ENCODE measurements around the gene CHMP6.

CHMP6 gene

DNA sequence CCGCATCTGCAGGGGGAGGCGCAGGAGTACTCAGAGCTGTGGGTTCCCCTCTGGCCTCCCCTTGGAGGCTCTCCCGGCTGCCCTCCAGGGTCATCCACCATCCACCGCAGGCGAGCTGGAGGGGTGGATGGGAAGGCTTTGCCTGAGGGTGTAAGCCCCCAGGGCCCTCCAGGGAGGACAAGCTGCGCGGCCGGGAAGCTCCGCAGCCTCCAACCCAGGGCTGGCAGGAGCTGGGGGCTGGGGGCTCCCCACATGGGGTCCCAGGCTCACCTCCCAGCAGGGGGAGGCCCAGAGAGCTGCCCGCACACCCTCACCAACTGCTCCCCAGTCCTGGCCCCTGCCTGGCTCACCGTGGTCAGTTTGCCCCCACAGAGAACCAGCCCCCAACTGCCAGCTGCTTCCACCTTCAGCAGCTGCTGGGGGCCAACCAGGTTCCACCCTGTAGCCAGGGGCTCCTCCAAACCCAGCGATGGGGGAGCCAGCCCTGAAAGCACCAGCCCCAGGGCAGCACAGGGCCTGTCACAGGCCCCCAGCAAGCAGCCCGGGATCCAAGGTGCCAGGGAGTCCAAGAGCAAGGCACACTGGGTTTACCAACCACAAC is 19.8 kb upstream of the CHMP6 start:
- DNase-seq, result no peak

DNA sequence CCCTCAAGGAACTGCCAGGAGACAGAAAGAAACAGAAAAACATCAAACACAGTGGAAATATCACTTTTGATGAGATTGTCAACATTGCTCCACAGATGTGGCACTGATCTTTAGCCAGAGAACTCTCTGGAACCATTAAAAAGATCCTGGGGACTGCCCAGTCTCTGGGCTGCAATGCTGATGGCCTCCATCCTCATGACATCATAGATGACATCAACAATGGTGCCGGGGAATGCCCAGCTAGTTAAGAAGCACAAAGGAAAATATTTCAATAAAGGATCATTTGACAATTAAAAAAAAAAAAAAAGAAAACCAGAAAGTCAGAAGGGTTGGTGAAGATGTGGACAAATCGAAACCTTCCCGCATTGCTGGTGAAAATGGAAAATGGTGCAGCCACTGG is 14.9 kb upstream of the CHMP6 start:
- DNase-seq, result no peak

DNA sequence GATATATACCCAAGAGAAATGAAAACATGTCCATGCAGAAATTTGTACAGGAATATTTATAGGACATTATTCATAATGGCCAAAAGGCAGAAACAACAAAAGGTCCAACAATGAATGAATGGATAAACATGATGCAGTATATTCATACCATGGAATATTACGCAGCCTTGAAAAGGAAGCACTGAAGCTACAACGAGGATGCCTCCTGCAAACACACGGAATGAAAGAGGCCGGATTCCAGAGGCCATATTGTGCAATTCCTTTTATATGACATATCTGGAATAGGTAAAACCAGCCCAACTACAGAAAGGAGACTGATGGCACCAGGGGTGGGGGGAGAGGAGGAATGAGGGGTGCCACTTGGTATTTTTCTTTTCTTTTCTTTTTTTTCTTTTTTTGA is 14.5 kb upstream of the CHMP6 start:
- no peak for DNase-seq

DNA sequence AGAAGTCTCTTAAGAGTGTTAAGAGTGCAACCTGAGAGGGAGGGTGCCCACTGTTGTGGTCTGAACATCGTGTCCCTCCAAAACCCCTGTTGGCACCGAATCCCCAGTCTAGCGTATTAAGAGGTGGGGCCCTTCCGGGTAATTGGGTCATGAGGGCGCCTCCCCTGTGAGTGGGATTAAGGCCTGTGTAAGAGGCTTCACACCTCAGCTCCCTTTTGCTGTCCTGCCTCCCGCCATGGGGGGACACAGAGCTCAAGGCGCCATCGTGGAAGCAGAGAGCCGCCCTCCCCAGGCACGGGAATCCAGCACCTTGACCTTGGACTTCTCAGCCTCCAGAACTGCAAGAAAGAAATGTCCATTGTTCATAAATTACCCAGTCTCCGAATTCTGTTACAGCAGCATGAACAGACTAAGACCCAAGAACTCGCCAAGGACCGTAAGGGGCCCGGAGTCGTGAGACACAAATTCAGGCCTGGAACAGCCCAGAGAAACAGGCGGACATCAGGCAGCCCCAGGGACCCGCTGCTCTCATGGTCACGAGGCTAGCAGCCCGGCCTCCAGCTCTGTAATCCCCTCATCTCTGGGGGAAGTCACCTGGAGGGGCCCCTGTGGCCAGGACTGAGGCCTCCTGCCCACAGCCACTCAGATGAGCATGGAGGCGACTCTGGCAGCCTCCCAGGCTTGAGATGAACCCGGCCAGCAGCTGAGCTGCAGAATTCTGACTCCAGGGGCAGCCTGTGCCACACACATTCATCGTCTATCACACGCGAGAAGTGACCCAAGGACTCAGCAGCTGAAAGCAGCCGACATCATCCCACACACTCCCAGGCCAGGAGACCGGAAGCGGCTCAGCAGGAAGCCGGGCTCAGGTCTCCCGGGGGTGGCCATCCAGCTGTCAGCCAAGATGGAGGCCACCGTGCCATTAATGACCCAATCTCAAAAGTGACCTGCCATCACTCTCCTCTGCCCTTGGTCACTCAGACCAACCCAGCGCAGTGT is 12.8 kb upstream of the CHMP6 start:
- DNase-seq, result no peak

DNA sequence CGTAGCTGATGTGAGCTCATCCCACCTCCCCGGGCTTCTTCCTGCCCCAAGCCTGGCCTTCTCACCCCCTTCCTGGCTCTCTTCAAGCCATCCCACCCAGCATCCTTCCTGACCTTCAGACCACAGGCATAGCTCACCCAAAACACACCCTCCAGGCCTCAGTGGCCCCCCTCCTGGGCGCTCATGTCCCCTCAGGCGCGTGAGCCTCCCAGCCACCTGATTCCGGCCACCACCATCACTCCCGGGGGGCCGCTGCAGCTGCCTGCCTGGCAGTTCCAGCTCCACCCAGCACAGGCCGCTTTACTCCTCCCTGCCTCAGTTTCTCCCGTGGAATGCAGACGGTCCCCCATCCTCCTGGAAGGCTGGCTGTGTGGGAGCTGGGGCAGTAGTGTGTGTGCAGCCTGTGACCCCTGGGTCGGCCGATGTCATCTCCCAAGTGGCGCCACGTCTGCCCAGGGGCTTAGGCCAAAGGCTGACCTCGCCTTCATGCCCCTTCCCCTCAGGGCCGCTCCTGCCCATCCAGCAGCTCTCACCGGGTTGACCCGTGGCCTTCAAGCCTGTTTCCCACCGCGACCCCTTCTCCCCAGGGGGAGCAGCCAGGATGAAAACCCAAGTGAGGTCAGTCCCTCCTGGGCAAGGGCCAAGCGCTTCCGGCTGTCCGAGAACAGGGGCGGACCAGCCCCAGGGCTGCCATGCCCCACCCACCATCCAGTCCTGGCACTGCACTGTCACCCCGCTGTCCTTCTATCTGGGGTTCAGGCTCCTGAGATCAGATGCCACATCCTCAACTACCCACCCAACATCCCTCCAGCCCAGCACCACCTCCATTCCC is 11.9 kb upstream of the CHMP6 start:
- DNase-seq, result no peak

DNA sequence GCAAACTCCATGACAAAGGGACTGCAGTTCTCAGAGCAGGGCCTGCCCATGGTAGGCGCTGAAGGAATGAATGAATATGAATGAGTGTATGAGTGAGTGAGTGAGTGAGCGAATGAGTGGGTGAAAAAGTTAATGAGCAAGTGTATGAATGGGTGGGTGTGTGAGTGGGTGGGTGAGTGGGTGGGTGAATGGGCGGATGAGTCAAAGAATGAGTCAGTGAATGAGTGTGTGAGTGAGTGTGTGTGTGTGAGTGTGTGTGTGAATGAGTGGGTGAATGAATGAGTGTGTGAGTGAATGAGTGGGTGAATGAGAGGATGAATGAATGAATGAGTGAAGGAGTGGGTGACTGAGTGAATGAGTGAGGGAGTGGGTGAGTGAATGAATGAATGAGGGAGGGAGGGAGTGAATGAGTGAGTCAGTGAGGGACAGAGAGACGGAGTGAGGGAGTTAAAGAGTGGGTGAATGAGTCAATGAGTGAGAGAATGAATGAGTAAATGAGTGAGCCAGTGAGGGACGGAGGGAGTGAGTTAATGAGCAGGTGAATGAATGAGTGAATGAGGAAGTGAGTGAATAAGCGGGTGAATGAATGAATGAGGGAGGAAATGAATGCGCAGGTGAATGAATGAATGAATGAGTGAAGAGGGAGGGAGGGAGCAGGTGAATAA is 11.1 kb upstream of the CHMP6 start:
- no peak for DNase-seq

DNA sequence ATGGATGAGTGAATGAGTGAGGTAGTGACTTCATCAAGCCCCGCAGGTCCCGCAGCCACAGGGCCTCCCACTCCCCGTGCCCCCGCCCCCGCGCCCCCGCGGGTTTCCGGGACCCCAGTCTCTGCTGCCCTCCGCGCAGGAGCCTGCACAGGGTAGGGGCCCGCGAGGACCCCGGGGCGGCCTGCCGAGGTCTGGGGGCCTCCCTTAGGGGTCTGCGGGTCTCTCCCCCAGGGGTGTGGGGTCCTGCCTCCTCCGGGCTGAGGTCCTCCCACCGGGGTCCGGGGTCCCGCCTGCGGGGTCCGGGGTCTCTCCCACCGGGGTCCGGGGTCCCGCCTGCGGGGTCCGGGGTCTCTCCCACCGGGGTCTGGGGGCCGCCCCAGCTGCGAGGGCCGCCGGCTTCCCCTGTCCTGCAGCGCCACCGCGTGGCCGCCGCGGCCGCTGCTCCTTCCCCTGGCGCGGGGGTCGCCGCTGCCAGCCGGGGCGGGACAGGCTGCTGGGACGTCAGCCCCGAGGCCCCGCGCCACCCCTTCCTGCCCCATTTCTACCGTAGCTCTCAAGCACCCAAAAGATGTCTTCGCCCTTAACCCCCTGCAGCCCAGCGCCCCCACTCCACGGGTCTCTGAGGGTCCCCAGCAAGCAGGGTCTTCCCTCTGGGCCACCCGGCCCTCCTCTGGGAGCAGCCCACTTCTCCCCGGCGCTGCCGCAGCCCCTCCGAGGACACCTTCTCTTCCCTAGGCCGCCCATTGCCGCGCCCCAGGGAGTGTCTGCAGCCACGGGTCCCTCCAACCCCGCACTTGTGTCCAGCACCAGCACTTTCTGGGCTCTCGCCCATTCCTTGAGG is 10.4 kb upstream of the CHMP6 start:
- DNase-seq, result no peak

DNA sequence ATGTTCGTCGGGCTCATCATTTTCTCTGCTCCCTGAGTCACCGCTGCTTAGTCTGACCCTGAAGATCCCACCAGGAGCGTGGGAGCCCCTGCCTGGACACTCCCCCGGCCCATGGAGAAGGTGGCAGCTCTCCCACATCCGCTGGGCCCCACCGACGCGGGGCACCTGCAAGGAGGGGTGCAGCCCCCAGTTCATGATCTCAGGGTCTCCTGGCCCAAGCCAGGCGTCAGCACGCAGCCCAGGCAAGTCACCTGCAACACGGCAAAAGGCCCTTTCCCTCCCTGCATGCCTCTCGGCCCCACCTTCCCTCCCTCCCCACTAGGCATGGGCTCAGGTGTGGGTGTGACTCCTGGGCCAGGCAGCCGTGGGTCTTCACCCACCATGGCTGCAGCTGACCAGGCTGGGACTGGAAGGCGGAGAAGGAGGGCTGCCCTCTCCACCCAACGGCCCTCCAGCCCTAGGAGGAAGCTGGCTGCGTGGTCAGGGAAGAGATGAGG is 9.7 kb upstream of the CHMP6 start:
- no peak for DNase-seq

DNA sequence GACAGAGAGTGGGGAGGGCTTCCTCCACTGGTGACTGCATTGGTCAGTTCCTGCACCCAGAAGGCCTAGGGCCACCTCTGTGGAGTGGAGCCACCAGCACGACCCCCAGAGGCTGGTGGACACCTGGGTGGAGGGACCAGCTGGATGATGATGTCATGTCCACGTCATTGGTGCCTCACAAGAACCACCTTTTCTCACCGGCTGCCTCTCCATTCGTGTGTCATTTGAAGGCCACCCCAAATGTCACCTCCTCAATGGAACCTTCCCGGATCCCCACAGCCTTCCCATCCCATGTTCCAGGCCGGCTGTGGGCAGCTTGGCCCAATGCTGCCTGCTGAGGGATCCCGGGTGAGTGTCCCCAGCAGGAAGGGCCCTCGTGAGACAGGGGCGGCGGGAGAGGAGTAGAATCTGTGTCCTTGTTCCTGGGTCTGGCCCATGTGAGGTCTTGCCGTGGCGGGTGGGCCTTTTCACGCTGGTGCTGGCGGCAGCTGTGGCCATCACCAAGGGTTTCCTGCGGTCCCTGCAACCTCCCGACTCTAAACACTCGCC is 9.1 kb upstream of the CHMP6 start:
- no peak for DNase-seq

DNA sequence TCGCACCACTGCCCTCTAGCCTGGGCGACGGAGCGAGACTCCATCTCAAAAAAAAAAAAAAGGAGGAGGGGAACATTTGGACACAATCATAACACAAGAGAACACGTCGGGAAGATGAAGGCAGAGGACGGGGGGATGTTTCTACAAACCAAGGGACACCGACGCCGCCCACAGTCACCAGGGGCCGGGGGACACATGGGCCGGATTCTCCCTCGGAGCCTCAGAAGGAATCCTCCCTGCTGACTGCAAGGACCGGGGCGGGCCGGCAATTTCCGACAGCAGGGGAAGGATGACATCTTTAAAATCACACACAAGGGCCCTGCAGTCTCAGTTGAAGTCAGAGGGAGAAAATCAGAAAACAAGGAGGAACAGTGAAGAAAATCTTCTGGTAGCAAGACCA is 8.1 kb upstream of the CHMP6 start:
- DNase-seq, result no peak

DNA sequence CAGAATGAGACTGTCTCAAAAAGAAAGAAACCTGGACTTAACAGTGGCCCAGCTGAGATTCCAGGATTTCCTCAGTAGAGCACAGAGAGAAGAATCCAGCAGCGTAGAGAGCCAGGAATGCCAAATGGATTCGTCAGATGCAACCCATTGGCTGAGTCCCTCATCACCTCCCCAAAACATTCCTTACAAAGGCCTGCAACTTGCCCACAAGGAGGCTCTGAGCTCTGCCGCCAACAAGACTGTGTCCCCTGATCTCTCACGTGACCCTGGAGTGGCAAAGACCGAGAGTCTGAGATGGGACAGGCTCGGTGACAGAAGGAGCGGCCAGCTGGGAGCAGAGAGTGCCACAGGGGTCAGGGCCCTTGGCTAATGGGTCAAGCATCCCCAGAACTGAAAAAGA is 6.9 kb upstream of the CHMP6 start:
- no peak for DNase-seq

DNA sequence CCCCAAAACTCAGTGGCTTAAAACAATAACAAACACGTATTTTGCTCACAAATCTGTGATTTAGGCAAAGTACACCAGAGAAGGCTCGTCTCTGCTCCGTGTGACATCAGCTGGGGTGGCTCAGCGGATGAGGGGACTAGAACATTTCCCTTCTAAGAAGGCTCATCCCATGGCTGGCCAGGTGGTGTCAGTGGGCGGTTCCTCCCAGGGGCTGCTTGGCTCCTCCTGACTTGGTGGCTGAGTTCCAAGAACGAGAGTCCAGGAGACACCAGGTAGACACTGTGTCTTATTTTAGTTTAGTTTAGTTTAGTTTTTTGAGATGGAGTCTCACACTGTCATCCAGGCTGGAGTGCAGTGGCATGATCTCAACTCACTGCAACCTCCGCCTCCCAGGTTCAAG is 5.6 kb upstream of the CHMP6 start:
- no peak for DNase-seq

DNA sequence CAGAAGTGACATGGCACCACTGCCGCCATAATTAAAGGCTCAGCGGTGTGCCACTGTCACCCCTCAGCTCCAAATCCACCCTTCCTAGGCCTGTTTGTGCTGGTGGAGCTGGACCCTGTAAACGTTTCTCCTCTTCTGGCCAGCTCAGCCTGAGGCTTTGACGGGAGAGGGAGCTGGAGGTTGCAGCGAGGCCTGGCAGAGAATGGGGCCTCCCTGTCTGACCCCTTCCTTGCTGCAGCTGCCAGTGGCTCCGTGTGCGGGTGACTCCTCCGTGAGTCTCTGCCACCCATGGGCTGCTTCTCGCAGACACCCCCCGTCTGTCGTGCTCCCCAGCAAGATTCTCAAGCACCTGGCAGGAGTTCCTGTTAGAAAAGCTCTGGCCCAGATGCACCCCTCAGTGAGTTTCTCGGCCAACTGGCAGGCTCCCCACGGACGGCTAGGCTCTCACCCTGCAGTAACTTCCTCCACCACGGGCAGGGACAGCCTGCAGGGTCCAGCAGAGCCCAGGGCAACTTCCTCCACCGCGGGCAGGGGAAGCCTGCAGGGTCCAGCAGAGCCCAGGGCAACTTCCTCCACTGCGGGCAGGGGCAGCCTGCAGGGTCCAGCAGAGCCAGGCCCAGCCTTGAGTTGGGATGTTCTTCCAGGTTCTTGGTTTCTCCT is 4.7 kb upstream of the CHMP6 start:
- DNase-seq, result no peak

DNA sequence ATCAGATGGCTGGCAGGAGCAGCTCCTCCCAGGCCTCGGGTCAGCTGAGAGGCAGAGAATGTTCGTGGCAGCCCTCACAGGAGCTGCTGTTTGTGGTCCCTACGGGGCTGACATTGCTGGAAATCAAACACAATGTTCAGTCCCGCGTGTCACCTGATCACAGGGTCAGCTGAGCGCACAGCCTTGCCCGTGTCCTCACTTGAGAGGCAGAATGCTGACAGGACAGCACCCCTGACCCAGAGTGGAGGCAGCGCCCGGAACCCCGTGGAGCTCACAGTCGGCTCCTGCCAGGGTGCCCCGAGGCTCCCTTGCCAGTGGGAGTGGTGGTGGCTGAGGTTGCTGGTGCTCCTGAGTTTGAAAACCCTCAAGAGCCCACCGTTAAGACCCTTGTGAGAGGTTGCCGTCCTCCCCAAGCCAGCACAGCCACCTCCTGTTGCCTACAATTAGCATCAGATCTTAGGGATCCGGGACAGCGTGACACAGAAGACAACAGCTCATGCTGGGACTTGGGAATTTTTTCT is 3.6 kb upstream of the CHMP6 start:
- no peak for DNase-seq

DNA sequence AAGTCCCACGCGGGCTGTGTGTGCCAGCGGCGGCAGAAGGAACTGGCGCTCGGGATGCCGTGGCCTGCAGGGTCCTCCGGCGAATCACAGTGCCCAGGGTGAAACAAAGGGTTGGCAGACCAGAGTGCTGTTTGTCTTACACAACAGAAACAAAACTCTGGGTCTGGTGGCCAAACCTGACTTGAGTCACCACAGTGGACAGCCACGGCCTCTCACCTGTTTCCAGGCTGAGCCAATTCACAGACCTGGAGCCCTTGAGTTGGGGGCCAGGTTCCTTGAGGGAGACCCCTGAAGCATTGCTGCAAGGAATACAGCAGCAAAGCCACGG is 2.1 kb upstream of the CHMP6 start:
- no peak for DNase-seq

DNA sequence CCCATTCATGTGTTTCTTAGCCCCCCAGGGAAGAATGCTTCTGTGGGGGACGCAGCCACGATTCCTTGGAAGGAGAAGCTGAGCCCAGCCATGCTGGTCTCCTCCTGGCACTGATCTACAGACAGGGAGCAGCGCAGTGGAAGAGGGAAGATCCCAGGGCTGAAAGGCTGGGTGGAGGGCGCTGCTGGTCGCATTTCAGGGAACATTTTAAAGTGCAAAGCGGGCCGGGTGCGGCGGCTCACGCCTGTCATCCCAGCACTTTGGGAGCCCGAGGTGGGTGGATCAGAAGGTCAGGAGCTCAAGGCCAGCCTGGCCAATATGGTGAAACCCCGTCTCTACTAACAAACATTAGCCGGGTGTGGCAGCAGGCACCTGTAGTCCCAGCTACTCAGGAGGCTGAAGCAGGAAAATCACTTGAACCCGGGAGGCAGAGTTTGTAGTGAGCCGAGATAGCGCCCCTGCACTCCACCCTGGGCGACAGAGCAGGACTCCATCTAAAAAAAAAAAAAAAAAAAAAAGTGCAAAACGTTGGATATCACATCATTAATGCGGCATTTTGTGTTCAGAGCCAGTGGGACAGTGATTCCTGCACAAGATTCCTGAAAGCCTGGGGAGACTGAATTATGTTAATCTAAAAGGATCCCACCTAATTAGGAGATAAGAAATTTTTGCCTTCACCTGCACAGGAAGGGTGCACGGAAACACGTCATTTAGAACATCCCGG is 558 bp upstream of the CHMP6 start:
- DNase-seq, result no peak

DNA sequence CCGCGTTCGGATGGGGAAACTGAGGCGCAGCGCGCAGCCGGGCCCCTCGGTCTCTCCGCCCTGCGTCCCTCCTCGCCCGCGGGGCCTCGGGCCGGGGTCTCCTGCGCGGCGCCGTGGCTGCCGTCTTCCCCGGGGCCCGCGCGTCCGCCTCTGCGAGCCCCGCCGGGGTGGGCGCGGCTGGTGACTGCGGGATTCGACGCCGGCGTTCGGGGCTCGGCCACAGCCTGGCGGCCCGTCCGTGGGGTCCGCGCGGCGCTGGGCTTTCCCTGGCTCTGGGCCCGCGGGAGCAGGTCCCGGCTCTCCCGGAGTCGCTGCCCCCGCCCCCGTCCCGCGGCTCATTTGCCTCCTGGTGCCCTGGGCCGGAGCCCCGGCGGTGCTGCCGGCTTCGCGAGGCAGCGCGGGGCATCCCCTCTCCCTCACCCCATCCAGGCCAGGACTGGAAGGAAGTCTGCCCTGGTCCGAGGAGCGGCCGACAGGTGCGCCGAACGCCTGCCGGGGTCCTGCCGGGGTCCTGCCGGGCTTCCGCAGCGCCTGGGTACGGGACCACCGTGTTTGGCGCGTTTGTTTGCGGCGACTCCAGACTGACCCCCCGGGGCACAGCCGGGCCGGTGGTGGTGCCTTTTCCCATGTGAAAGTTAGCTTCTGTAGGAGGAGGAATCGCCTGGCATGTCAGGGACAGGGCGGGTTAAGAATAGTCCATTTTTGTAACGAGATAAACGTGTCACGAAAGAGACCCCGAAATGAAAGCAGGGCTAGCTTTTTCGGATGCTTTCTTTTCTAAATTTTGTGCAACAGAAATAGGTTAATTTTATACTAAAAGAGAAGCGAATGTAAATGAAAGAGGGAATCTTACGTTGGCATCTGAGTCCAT is 671 bp downstream of the CHMP6 start:
- no peak for DNase-seq

DNA sequence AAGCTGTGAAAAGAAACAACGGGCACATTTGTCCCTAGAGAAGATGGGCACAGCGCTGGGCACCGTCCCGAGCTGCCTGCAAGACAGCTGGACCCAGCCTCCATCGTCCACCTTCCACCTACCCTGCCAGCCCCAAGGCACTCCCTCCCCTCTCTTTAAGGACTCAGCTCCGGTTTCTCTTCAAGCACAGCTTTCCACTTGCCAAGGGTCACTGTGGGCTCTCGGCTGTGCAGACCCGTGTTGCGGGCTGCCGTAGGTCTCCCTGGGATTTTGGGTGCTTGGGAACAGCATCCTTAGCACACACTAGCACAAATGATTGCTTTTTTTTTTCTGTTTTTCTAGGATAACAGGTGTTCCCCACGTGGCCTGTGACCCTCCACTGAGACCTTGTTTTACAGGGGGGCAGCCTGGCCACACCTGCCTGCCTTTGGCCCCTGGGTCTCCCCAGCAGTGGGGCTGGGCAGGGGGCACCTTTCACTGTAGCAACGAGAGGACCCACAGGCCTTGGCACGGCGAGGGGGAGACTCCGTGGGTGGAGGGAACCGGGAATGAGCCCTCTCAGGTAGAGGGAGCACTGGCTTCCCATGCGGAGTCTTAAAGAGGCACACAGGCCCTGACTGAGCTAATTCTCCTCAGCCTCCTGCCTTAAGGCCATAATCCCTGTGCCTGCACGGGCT is 1.4 kb downstream of the CHMP6 start:
- DNase-seq, result no peak

DNA sequence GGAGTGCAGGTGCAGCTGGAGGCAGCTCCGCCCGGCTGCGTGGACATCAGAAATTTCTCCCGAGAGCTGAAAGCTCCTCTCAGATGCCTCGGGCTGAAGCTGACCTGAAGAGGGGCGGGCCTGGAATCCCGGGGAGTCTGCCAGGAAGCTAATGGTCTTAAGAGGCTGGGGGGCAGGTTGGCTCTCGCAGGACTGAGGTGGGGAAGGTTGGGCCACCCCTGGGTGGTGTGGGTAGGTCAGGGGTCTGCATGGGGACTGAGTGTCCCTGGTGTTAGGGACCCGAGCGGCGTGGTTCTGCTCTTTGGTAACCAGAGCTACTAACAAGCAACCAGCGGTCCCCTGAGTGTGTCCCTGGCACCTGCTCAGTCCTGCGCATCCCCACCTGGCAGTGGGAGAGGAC is 3.5 kb downstream of the CHMP6 start:
- no peak for DNase-seq

Measured in NCI-H187 treated with DMSO at 0.1 percent for 48 hours (cell line).